Activated T-helper 1 cell treated with anti-CD3 and anti-CD28 coated beads, Interleukin-12 subunit alpha, Interleukin-12 subunit beta, Interleukin-2, Interleukin-4 antibody, amounts not matched to agents 30 ng/mL and 10 ng/mL and 1 ng/mL, durations not matched to agents 14 hours and 24 hours and 36 hours (primary cell): ENCODE results near the gene LAMA5. TPM values are rescaled to one million over a fixed set of nuclear protein-coding genes. Genes with fewer than 3 reads are reported as not detected.

Experiments
- DNase-seq: peaks from one replicate; pipeline ENCODE4 v3.0.0; 2021; ENCODE audit warnings: low spot score
- H3K27ac Mint-ChIP-seq: one replicate; pipeline ENCODE4 v1.8.0; 2021; ENCODE audit warnings: mild to moderate bottlenecking, mixed read lengths
- H3K27me3 Mint-ChIP-seq: one replicate; pipeline ENCODE4 v1.8.0; 2022; ENCODE audit warnings: mild to moderate bottlenecking, moderate library complexity, mixed read lengths; ENCODE audit not compliant: insufficient read depth
- H3K36me3 Mint-ChIP-seq: one replicate; pipeline ENCODE4 v1.8.0; 2021; ENCODE audit warnings: low read depth, mixed read lengths
- H3K4me1 Mint-ChIP-seq: one replicate; pipeline ENCODE4 v1.8.0; 2021; ENCODE audit warnings: low read depth, mixed read lengths
- H3K4me3 Mint-ChIP-seq: one replicate; pipeline ENCODE4 v1.8.0; 2021; ENCODE audit warnings: mild to moderate bottlenecking, moderate library complexity, mixed read lengths
- H3K9me3 Mint-ChIP-seq: one replicate; pipeline ENCODE4 v1.8.0; 2021; ENCODE audit warnings: mixed read lengths
- intact Hi-C: fragments of 100-400 bp; cut with micrococcal nuclease; formaldehyde crosslinking; loops from one replicate; pipeline ENCODE4 v1.15.1; 2024
- total RNA-seq: library from RNA; stranded (reverse); gene quantifications from 2 replicates; pipeline ENCODE4 v1.2.3, GENCODE V29; 2022

Gene LAMA5
- total RNA-seq, 1 donor from 2014 or later = 0.83 TPM

GRCh38 chr20:62288535-62289105, 78.5 kb downstream of the LAMA5 start:
- Mint-ChIP-seq H3K36me3 (peaks cover 11% of the 10 kb centered on the region), H3K4me1 (no peaks in the 10 kb centered on the region), H3K27me3 (no peaks in the 10 kb centered on the region), H3K27ac (no peak overlapping the region), H3K9me3 (no peaks in the 10 kb centered on the region), H3K4me3 (no peak overlapping the region)
- no peak for DNase-seq
- intact Hi-C loops = no loop called here

DNA sequence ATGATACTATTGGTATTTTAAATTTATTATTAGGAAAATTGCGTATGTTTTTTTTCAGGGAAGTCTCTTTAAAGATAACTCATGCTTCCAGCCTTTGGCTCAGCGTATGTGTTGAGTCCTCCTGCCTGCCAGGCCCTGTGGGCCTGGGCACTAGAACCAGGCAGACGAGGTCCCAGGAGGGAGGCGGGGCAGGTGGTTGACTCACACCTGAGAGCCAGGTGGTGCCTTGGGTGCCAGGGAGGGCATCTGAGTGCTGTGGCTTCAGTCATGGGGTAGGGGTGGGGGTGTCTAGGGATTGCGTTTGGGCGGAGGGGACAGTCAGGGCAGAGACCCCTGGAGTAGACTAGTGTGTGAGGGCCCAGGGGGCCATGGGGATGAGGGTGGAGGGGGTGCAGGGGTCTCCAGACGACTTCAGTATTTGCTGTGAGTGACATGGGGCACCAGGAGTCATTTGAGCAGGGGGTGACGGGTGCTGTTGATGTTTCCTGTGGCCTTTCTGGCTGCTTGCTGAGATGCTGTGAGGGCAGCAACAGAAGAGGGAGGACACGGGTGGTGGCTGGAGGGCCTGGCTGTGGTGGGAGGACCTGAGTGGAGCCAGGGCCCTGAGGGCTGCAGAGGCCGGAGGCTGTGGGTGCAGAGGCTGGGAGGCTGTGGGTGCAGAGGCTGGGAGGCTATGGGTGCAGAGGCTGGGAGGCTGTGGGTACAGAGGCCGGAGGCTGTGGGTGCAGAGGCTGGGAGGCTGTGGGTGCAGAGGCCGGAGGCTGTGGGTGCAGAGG, 79.2 kb downstream of the LAMA5 start:
- DNase-seq = no peak
- peaks cover 11% of the 10 kb centered on the region for H3K36me3 Mint-ChIP-seq

DNA sequence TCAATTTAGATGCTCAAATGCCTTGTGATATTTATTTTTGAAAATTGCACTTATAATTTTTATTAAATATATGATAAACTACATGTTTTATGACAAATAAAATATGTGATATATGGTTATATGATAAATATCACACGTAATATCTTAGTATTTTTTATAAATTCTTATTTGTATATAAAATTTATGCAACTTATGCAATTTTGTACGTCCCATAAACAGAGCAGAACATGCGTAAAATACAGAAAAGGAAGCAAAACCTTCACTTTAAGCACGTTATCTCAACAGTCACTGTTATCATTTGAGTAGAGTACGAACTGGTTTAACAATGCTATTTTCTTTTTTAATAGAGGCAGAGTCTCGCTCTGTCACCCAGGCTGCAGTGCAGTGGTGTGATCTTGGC, 80.0 kb downstream of the LAMA5 start:
- peaks cover 9% of the 10 kb centered on the region for H3K36me3 Mint-ChIP-seq
- H3K27me3 Mint-ChIP-seq = no peaks in the 10 kb centered on the region
- no peak overlapping the region for H3K4me3 Mint-ChIP-seq
- H3K4me1 Mint-ChIP-seq = no peaks in the 10 kb centered on the region
- no peak overlapping the region for H3K27ac Mint-ChIP-seq
- intact Hi-C loops = no loop called here
- DNase-seq = no peak
- H3K9me3 Mint-ChIP-seq = no peaks in the 10 kb centered on the region

More for the DNA sequence above, 79.2 kb downstream of the LAMA5 start:
- Mint-ChIP-seq H3K27ac (no peak overlapping the region), H3K4me3 (no peak overlapping the region), H3K4me1 (no peaks in the 10 kb centered on the region), H3K27me3 (no peaks in the 10 kb centered on the region), H3K9me3 (no peaks in the 10 kb centered on the region)
- intact Hi-C loops = no loop called here

DNA sequence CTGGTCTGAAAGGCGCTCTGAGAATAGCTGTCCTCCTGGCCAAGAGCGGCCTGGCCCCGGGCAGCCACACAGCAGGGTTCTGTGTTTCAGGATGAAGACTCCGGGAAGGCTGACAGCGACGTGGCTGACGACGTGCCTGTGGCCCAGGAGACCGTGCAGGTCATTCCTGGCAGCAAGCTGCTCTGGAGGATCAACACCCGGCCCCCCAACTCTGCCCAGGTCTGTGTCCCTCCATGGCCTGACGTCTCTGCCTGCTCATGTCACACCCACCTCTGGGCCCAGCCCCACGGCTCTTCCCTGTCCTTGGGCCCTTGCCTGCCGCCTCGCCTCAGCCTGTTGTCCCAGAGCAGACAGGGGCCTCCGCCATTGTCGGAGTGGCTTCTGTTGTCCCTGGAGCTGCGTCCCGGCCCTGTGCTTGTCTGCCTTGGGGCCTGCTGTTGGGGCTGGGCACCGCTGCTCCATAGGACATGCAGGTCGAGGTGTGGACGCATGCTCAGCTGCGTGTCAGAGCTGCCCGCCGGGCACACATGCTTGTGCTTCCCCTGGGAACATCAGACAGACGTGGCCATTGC, 80.5 kb downstream of the LAMA5 start:
- no peaks in the 10 kb centered on the region for H3K4me1 Mint-ChIP-seq
- H3K27me3 Mint-ChIP-seq = no peaks in the 10 kb centered on the region
- DNase-seq = no peak
- no peaks in the 10 kb centered on the region for H3K9me3 Mint-ChIP-seq
- peaks cover 14% of the 10 kb centered on the region for H3K36me3 Mint-ChIP-seq
- intact Hi-C loops = no loop called here
- H3K4me3 Mint-ChIP-seq = no peak overlapping the region
- H3K27ac Mint-ChIP-seq = no peak overlapping the region

DNA sequence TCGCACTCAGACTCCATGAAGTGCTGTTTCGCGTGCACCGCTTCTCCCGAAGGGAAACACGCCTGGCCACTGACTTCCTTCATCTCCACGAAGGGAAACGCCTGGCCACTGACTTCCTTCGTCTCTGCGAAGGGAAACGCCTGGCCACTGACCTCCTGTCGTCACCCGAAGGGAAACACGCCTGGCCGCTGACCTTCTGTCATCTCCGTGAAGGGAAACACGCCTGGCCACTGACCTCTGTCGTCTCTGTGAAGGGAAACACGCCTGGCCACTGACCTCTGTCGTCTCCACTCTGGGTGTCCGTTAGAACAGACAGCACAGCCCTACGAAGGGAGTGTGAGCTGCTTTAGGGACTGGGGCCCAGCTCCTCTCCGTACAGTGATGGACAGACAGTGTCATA, 81.4 kb downstream of the LAMA5 start:
- intact Hi-C loops = no loop called here
- H3K36me3 Mint-ChIP-seq = peaks cover 13% of the 10 kb centered on the region
- no peaks in the 10 kb centered on the region for H3K9me3 Mint-ChIP-seq
- no peaks in the 10 kb centered on the region for H3K4me1 Mint-ChIP-seq
- DNase-seq = no peak
- no peak overlapping the region for H3K27ac Mint-ChIP-seq
- H3K27me3 Mint-ChIP-seq = no peaks in the 10 kb centered on the region
- no peak overlapping the region for H3K4me3 Mint-ChIP-seq

DNA sequence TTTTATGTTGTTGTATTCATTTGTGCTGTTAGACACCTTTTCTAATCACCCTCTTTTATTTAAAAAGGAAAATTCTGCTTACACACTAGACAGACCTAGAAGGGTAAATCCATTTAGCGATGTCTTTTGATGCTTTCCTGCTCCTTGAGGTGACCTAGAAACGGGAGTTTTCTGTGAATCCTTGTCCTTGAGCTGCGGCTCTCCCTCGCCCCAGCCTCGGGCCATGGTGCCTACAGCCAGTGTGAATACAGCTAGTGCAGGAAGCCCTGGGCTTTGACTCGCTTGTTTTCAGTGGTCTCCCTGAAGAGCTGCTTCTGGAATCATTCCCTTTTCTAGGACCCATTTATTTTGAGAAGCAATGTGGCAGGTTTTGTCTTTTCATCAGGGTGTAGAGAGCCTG, 82.0 kb downstream of the LAMA5 start:
- no peak overlapping the region for H3K4me3 Mint-ChIP-seq
- H3K27ac Mint-ChIP-seq = no peak overlapping the region
- DNase-seq = no peak
- intact Hi-C loops = no loop called here
- no peaks in the 10 kb centered on the region for H3K27me3 Mint-ChIP-seq
- H3K36me3 Mint-ChIP-seq = peaks cover 13% of the 10 kb centered on the region
- no peaks in the 10 kb centered on the region for H3K9me3 Mint-ChIP-seq
- no peaks in the 10 kb centered on the region for H3K4me1 Mint-ChIP-seq

DNA sequence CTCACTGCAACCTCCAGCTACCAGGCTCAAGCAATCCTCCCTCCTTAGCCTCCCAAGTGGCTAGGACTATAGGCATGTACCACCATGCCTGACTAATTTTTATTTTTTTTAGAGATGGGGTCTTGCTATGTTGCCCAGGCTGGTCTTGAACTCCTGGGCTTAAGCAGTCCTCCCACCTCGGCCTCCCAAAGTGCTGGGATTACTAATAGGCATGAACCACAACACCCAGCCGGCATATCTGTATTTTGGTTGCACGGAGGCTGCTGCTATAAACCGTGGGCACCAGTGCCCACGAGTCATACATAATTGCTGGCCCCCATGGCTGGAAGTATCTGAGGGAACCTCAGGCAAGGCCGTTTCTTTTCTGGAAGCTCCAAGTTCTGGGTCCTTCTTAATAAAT, 82.7 kb downstream of the LAMA5 start:
- peaks cover 13% of the 10 kb centered on the region for H3K36me3 Mint-ChIP-seq
- intact Hi-C loops = no loop called here
- no peak for DNase-seq
- no peaks in the 10 kb centered on the region for H3K27me3 Mint-ChIP-seq
- no peaks in the 10 kb centered on the region for H3K4me1 Mint-ChIP-seq
- H3K4me3 Mint-ChIP-seq = no peak overlapping the region
- H3K9me3 Mint-ChIP-seq = no peaks in the 10 kb centered on the region
- H3K27ac Mint-ChIP-seq = no peak overlapping the region

DNA sequence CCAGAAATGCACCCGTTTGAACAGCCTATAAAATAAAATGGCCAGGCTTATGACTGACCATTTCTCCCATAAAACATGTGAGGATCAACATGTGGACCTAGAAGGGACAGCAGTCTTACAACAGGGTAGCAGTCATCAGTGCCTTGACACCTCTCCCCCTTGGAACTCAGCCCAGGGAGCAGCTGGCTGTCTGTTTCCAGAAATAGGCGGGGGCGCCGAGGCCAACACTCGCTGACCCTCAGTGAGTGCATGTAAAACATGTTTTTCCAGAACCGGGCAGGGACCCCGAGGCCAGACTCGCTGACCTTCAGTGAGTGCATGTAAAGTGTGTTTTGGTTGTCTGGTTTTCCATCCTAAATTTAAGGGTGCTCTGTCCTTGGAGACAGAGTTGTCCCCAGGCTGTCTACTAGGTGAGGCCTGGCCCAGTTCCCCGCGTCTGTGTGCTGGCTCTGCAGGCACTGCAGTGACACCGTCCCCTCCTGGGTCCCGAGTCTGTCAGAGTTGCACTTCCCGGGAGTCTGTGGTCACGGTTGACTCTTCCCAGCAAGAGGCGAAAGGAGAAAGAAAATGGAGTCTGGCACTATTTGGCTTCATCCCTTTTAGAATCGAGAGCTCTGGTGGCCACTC, 84.1 kb downstream of the LAMA5 start:
- intact Hi-C loops = no loop called here
- Mint-ChIP-seq H3K36me3 (peaks cover 16% of the 10 kb centered on the region), H3K9me3 (no peaks in the 10 kb centered on the region), H3K4me3 (no peak overlapping the region), H3K27ac (no peak overlapping the region), H3K27me3 (no peaks in the 10 kb centered on the region), H3K4me1 (no peaks in the 10 kb centered on the region)
- DNase-seq = no peak

- no peak for DNase-seq
- intact Hi-C loops = no loop called here
- no peak overlapping the region for H3K27ac Mint-ChIP-seq
- H3K36me3 Mint-ChIP-seq = peaks cover 16% of the 10 kb centered on the region
- H3K9me3 Mint-ChIP-seq = no peaks in the 10 kb centered on the region
- H3K27me3 Mint-ChIP-seq = no peaks in the 10 kb centered on the region
- no peak overlapping the region for H3K4me3 Mint-ChIP-seq
- H3K4me1 Mint-ChIP-seq = no peaks in the 10 kb centered on the region
These were observed 85.0 kb downstream of the LAMA5 start for GRCh38 chr20:62282103-62282502.

GRCh38 chr20:62281161-62281933, 85.8 kb downstream of the LAMA5 start:
- intact Hi-C loops = no loop called here
- peaks cover 16% of the 10 kb centered on the region for H3K36me3 Mint-ChIP-seq
- no peaks in the 10 kb centered on the region for H3K4me1 Mint-ChIP-seq
- no peak overlapping the region for H3K4me3 Mint-ChIP-seq
- H3K9me3 Mint-ChIP-seq = no peaks in the 10 kb centered on the region
- no peak overlapping the region for H3K27ac Mint-ChIP-seq
- H3K27me3 Mint-ChIP-seq = no peaks in the 10 kb centered on the region
- DNase-seq = no peak

GRCh38 chr20:62280303-62280702, 86.8 kb downstream of the LAMA5 start:
- no peak for DNase-seq
- intact Hi-C loops = no loop called here
- H3K4me3 Mint-ChIP-seq = no peak overlapping the region
- no peak overlapping the region for H3K27ac Mint-ChIP-seq
- peaks cover 16% of the 10 kb centered on the region for H3K36me3 Mint-ChIP-seq
- H3K4me1 Mint-ChIP-seq = no peaks in the 10 kb centered on the region
- no peaks in the 10 kb centered on the region for H3K9me3 Mint-ChIP-seq
- no peaks in the 10 kb centered on the region for H3K27me3 Mint-ChIP-seq

DNA sequence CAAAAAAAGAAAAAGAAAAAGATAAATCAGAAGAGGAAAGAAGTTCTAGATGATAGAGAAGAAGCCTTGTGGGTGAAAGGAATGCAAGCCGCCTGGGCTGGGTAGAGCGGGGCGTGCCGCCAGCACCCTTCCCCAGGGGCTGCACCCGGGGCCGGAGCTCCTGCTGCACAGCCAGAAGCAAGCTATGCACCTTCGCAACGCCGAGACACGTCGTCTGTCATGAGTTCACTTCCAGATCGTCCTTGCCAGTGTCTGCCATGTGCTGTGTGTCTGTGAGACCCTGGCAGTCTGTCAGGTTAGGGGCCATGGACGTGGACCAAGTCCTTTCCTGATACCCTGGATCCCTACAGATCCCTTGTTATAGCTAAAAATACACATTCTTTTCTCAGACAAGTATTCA, 89.9 kb downstream of the LAMA5 start:
- no peaks in the 10 kb centered on the region for H3K4me1 Mint-ChIP-seq
- H3K4me3 Mint-ChIP-seq = no peak overlapping the region
- no peak overlapping the region for H3K27ac Mint-ChIP-seq
- DNase-seq = no peak
- H3K9me3 Mint-ChIP-seq = no peaks in the 10 kb centered on the region
- peaks cover 12% of the 10 kb centered on the region for H3K36me3 Mint-ChIP-seq
- intact Hi-C loops = no loop called here
- H3K27me3 Mint-ChIP-seq = no peaks in the 10 kb centered on the region

DNA sequence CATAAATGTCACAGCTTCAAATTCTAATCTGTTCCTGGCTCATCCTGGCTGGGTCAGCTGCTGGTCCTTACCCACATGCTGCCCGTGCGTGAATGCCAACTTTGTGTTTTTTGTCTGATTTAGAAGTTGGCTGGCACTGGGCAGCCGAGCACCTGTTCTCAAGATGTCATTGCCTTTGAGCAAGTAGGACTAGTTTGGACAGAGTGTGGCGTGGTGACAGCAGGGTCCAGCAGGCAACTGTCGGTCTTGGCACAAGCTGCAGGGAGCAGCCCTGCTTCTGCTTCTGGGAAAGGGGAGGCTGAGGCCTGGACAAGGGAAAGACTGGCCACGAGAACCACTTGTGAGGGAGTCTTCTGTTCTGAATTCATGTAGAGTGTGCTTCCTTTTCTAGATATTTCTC, 90.7 kb downstream of the LAMA5 start:
- H3K4me3 Mint-ChIP-seq = no peak overlapping the region
- peaks cover 8% of the 10 kb centered on the region for H3K36me3 Mint-ChIP-seq
- intact Hi-C loops = no loop called here
- no peak overlapping the region for H3K27ac Mint-ChIP-seq
- H3K9me3 Mint-ChIP-seq = no peaks in the 10 kb centered on the region
- H3K27me3 Mint-ChIP-seq = no peaks in the 10 kb centered on the region
- DNase-seq = no peak
- no peaks in the 10 kb centered on the region for H3K4me1 Mint-ChIP-seq
